Transverse colon (tissue), 4 donors: ENCODE measurements around the gene FCRL2.

Experiments used
- EP300 ChIP-seq: sonication (generic); formaldehyde crosslinking; IDR thresholded peaks from one replicate; pipeline ENCODE4 v1.6.1; 2017; ENCODE audit warnings: antibody characterized with exemption, low read depth
- POLR2A ChIP-seq: fragments of 450-650 bp; IDR thresholded peaks from one replicate; pipeline ENCODE4 v1.6.1; 2016; ENCODE audit warnings: antibody characterized with exemption, mild to moderate bottlenecking, moderate library complexity
- POLR2AphosphoS5 ChIP-seq, 3 donors: sonication (generic); formaldehyde crosslinking; IDR thresholded peaks; one replicate each; pipeline ENCODE4 v1.6.1; 2016; ENCODE audit warnings: antibody characterized with exemption in 3 of 3
- TF ChIP-seq, protein P1 (sequence below), 5 experiments: fragments of 200-600 bp in 3 of 5; fragments of 450-650 bp in 2 of 5; sonication (generic) in 3 of 5; IDR thresholded peaks; 1 replicate in 2 of 5; 2 replicates in 3 of 5; pipeline ENCODE4 v1.5.1; 2016 to 2017; ENCODE audit warnings: antibody characterized with exemption in 5 of 5, inconsistent platforms in 3 of 5, mild to moderate bottlenecking in 2 of 5, moderate library complexity in 1 of 5

DNA sequence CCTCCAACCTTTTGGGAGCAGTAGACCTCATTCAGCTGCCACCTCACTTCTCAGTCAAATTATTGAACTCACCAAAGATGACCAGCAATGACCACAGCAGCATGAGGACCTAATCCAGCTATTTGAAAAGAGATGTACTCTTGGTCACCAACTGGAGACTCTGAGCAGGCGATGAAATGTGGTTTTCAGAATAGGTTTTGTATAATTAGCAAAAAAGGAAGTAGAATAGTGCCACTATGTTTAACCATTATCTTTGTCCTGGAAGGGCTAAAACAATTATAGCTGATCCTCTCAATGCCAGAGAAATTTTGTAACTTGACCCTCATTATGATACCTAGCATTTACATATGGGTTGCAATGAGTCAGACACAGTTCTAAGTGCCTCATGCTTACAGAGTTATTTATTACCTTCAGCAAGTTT lies at the start of gene FCRL2:
- TF ChIP-seq POLR2AphosphoS5 (IDR thresholded peaks at IDR 0.05) = no peak
- TF ChIP-seq, protein P1, sequence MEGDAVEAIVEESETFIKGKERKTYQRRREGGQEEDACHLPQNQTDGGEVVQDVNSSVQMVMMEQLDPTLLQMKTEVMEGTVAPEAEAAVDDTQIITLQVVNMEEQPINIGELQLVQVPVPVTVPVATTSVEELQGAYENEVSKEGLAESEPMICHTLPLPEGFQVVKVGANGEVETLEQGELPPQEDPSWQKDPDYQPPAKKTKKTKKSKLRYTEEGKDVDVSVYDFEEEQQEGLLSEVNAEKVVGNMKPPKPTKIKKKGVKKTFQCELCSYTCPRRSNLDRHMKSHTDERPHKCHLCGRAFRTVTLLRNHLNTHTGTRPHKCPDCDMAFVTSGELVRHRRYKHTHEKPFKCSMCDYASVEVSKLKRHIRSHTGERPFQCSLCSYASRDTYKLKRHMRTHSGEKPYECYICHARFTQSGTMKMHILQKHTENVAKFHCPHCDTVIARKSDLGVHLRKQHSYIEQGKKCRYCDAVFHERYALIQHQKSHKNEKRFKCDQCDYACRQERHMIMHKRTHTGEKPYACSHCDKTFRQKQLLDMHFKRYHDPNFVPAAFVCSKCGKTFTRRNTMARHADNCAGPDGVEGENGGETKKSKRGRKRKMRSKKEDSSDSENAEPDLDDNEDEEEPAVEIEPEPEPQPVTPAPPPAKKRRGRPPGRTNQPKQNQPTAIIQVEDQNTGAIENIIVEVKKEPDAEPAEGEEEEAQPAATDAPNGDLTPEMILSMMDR (IDR thresholded peaks at IDR 0.05) = no peak
- no peak for TF ChIP-seq EP300
- no peak for TF ChIP-seq POLR2A
